ENCODE data around the gene SNX19. TPM values are rescaled to one million over a fixed set of nuclear protein-coding genes. Genes with fewer than 3 reads are reported as not detected.
A peak's percentile ranks its signal among the peaks of the same experiment; 100 is the strongest.
"Not testable (repeated sequence)": the region's sequence is repeated elsewhere in the genome, so short reads cannot be mapped to it uniquely, and the experiment has no call there.

SNX19 gene
- total RNA-seq, 1 experiment from 2014 or later = 39.0 TPM

GRCh38 chr11:130872513-130872912 lies 43.8 kb downstream of the SNX19 start:
- DNase-seq (ENCODE audit: low spot score) = no peak

DNA sequence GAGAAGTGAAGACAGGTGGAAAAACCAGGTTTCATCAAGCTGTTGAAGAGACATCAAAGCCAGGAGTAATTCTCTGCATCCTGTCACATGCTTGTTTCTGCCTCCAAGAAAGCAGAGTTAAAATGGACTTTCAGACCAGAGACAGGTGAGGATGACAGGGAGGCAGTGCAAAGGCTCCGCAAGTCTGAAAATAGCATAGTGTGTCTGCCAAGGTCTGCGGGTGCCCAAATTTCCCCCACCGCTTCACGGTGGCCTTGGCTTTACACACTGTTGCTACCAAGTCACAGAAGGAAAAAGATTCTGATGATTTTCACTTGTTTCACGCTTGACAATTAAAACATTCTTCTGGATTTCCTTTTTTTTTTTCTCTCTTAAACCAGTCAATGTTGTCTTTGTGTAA lies 44.2 kb downstream of the SNX19 start:
- DNase-seq (ENCODE audit: low spot score) = no peak

GRCh38 chr11:130871616-130872015 lies 44.7 kb downstream of the SNX19 start:
- DNase-seq (ENCODE audit: low spot score) = no peak

- no peak for DNase-seq (ENCODE audit: low spot score)
Measured at GRCh38 chr11:130868721-130869390, 47.4 kb downstream of the SNX19 start.

GRCh38 chr11:130868086-130868710 lies 48.1 kb downstream of the SNX19 start:
- DNase-seq (ENCODE audit: low spot score) = no peak

DNA sequence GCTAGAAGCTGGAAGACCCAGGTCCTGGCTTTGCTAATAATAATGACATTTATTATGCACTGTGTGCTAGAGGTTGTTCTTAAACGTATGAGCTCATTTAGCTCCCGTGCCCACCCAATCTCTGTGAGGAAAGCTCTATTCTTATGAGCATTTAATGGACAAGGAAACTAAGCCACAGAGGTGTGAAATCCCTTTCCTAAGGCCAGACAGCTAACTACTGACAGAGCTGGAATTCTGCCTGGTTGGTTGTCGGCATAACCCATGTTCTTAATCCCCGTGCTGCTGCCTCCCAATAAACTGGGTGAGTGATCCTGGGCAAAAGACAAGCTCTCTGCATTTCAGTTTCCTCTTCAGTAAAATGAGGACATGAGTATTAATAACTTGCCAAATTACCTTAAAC lies 49.4 kb downstream of the SNX19 start:
- no peak for DNase-seq (ENCODE audit: low spot score)

DNA sequence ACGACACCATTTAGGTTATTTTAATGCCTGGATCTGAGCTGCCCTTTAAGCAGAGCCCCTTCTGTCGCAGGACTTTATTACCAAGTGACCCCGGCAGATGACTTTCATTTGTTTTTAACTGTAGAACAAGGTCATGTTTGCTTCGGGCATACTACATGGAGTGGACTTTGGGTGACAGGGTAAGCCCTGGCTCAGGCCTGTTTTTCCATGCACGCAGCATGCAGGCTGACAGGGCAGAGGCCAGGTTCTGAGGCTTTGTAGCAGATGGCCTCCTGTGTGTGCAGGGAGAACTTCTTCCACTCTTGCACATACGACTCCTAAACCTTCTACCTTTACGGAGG lies 50.5 kb downstream of the SNX19 start:
- no peak for DNase-seq (ENCODE audit: low spot score)

DNA sequence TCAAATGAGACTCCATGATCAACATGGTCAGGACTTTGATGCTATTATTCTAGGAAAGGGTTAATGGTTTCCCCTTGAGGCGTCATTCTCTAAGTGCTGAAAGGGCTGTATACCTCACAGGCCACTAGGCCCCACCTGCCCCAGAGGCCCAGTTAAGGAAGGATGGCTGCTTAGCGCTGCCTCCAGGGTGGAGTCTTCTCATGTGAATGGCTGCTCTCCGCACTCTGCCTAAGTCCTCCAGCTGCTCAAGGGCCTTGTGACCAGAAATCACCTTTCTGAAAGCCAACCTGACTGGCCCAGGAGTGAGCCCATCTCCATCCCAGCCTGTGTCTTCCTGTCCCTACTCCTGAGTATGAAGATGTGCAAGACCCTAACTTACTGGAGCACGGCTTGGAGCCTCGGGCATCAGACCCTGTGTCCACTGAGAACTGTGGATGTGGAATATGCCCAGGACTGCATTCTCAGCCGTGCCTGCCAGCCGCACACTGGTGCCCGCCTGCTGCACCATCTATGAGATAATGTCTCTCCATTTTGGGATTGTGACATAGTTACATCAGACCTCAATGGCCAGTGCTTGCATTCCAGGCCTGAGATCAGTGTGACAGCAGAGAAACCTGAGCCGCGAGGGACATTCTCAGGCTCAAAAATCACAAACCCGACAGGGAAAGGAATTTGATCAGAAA lies 51.0 kb downstream of the SNX19 start:
- no peak for DNase-seq (ENCODE audit: low spot score)

DNA sequence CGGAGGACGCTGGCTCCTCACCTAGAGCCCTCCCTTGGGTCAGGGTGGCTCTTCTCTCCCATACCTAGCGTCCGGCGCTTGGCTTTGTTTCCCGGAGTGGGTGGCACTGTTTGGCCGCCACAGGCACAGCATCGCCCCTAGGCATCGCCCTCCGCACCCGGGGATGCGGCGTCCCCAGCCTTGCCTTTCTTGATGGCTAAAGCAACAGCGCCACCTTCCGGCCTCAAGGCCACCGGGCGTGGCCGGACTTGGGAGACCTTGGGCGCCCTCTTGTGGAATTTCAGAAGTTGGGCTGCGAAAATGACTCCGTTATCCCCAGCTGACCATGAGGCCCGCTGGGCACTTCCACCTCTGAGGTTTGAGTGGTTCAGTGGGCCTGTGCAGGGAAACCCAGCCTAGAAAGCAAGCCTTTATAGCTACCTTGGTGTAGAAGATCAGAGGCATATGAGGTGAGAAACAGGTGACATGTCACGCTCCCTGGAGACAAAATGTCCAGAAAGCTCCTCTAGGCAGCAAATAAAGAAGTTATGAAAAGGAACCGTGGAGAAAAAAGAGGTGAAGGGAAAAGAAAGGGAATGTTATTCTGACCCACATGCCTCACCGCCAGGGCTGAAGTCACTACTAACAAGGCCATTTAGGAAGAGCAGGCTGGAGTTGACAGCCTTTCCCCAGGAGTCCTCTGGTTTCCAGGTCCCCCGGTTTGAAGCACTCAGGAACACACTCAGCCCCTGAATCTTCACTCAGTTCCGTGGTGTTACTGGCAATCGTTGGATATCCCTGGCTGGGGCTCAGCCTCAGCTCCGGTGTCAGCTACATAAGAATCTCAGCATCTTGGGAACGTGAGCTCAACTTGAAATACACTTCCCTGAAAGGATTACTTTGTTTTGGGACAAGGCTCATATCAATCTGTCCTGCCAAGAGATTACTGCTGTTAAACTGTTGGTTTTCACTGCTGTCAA lies 54.1 kb downstream of the SNX19 start:
- DNase-seq (ENCODE audit: low spot score) = peak; percentile 83

DNA sequence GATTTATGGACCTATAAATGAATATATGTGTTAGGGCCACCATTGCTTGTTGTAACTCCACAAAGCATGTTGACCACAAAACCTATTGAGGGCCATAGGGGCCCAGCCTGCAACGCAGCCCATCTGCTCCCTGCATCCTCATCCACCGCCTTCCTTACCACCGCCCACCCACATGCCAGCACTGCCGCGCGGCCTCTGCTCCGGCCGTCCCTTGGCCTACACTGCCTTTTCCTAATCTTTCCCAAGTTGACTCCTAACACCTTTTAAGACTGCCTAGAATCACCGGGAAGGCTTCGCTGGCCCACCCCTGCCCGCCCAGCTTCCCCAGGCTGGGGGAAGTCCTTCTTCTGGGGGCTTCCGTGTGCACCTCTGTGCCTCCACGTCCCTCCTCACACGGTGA lies 55.0 kb downstream of the SNX19 start:
- no peak for DNase-seq (ENCODE audit: low spot score)

DNA sequence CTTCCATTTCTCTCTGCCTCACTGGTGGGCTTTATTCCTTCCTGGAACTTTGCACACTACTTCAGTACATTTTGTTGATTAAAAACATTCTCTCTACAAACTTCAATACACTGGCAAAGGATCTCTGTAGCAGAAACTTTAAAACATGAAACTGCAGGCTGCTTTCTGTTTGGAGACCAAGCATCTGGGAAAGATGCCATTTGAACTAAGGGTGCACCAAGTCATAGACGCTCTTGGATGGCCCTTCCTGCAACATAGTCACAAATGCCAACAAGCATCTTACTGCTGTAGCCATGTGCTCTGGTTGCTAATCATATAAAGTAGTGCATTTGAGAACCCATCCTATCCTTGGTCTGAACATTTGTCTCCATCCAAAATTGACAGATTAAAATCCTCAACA lies 56.4 kb downstream of the SNX19 start:
- no peak for DNase-seq (ENCODE audit: low spot score)

- DNase-seq (ENCODE audit: low spot score) = no peak
Measured at GRCh38 chr11:130858215-130858614, 58.1 kb downstream of the SNX19 start.

DNA sequence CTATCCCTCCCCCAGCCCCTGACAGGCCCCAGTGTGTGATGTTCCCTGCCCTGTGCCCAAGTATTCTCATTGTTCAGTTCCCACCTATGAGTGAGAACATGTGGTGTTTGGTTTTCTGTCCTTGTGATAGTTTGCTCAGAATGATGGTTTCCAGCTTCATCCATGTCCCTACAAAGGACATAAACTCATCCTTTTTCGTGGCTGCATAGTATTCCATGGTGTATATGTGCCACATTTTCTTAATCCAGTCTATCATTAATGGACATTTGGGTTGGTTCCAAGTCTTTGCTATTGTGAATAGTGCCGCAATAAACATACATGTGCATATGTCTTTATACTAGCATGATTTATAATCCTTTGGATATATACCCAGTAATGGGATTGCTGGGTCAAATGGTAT lies 60.6 kb downstream of the SNX19 start:
- DNase-seq (ENCODE audit: low spot score) = not testable (repeated sequence)

DNA sequence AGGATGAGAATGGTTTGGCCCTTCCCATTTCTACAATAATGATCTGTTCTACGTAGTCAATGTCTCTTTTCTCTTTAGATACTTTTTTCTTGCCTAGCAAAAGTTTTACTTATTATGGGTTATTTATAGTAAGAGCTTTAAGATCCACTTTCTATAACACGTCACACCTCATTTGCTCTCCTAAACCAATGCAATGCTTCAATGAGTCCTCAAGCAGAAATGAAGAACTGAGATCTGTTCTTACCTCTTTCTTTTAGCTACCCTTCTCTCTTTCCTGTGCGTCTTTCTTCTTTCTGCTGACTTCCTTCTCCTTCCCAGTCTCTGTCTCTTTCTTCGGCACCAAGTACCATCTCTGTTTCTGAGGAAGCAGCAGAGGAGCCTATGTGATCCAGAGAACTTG lies 61.8 kb downstream of the SNX19 start:
- no peak for DNase-seq (ENCODE audit: low spot score)

- no peak for DNase-seq (ENCODE audit: low spot score)
Measured at GRCh38 chr11:130852589-130852988, 63.7 kb downstream of the SNX19 start.

DNA sequence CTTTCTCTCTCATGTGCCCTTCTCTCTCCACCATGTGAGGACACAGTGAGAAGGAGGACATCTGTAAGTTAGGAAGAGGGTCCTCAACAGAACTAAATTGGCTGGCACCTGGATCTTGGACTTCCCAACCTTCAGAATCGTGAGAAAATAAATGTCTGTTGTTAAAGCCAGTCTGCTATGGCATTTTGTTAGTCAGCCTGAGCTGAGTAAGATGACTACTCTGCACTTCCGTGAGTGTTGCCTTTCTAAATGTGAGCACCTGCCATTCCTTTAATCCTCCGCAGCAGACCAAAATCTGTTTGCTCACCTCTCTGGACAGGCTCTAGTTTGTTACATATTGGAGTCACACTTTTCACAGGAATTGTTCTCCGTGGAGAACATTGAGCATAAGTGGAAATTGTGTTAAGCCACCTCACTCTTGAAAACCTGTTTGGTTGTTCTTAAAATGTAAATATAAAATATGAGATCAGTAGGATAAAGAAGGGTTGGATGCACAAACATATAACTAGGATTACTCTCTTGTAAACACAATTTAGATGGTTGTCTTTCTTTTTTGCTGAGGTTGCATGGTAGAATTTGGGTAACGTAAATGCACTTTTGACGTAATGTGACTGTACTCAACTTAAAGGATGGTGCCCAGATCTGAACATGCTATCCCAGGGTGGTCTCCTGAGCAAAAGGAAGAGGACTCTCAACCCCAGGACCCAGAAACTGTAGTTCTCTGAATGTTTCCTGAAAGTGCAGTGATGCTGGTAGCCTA lies 65.9 kb downstream of the SNX19 start:
- DNase-seq (ENCODE audit: low spot score) = no peak

DNA sequence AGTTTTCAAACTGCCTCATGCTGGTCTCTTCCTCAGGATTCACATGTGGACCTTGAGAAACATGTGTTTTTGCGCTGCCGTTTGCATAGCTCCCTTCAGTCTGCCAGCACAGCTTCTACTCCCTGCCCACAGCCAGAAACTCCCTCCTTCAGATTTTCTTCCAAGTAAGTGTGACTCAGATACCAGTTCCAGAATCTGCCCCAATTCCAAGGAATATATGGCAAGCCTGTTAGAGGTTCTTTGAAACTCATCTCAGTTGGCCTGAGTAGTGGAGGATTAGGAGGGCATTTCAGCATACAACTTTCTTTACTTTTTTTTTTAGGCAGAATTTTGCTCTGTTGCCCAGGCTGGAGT lies 67.1 kb downstream of the SNX19 start:
- no peak for DNase-seq (ENCODE audit: low spot score)

DNA sequence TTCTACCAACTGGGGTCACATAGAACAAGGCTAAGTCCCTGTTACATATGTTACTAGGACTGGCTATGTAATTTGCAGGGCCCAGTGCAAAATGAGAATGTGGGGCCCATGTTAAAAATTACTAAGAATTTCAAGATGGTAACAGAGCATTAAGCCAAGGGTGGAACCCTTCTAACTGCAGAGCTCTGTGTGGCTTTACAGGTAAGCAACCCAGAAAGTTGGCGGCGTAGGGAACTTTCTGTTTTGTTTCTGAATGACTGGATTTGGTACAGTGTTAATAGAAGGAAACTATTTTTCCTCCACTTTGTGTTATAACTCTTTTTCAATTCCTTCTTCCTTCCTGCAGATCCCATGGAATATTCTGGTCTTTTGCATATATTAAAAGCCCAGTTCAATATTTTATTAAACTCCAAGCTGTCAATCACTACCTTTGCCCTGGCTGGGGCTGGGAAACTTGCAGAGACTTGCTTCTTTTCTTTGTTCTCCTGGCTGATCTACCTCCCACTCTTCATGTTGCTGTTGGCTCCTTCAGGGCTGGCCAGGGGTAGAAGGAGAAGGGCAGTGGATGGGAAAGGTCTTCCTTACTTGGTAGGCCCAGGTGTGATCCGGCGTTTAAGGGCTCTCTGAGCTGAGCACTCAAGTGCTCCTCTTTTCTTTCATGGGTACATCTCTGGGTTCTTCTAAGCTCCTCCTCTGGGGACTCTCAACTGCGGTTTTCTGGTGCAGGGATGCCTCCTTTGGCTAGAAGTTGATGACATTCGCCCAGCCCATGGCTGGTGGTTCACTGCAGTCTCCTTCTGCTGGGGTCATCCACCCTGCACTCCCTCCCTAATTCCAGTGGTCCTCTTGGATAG lies 67.7 kb downstream of the SNX19 start:
- no peak for DNase-seq (ENCODE audit: low spot score)

DNA sequence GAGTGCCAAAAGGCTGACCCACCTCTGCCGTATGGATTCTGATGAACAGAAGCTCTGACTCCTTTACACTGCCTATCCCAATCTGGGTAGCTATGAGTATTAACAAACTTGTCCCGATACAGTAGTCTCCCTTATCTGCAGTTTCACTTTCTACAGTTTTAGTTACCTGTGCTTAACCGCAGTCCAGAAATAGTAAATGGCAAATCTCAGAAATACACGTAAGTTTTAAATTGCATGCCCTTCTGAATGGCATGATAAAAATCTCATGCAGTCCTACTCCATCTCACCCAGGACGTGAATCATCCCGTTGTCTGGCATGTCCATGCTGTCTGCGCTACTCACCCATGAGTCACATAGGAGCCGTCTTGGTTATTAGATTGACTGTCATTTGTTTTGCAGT lies 68.8 kb downstream of the SNX19 start:
- DNase-seq (ENCODE audit: low spot score) = peak; percentile 51

GRCh38 chr11:130846606-130847005 lies 69.7 kb downstream of the SNX19 start:
- no peak for DNase-seq (ENCODE audit: low spot score)

DNA sequence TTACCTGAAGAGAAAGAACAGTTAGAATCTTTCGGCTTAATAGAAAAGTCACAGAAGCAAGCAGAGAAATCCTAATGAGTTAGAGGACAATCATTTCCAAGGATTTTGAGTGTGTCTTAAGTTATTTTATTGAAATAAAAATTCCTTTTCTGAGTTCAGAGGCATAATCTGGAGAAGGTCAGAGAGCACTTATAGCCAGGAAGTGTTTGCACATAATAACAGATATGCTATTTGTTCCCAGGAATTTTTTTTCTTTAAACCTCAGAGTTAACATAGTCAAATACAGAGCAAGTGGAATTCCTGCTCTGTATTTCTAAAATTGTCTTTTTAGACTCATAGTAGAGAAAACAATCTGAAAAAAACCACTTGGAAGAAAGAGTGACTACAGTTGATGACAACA lies 74.3 kb downstream of the SNX19 start:
- no peak for DNase-seq (ENCODE audit: low spot score)

Data from H4 (cell line).